ENCODE results near the gene IL31RA.

IL31RA gene

GRCh38 chr5:55911784-55912653 lies 60.9 kb downstream of the IL31RA start:
- Histone ChIP-seq H3K9me3 (ENCODE audit: severe bottlenecking) (no peaks in the 10 kb centered on the region), H3K4me3 (ENCODE audit: low read depth, low read length) (no peak overlapping the region), H3K27ac (no peak overlapping the region), H3K36me3 (no peaks in the 10 kb centered on the region), H3K27me3 (ENCODE audit: insufficient read depth, low read depth, severe bottlenecking) (no peaks in the 10 kb centered on the region)
- TF ChIP-seq CTCF (IDR thresholded peaks at IDR 0.05; ENCODE audit: low read depth, low read length), result no peak
- no peak for DNase-seq

- H3K4me3 ChIP-seq (ENCODE audit: low read depth, low read length), result no peak overlapping the region
- TF ChIP-seq CTCF (IDR thresholded peaks at IDR 0.05; ENCODE audit: low read depth, low read length), result no peak
Measured at GRCh38 chr5:55913466-55914413, 62.6 kb downstream of the IL31RA start.

GRCh38 chr5:55914971-55915370 lies 63.8 kb downstream of the IL31RA start:
- H3K4me3 ChIP-seq (ENCODE audit: low read depth, low read length), result no peak overlapping the region
- DNase-seq, result no peak
- H3K36me3 ChIP-seq, result no peaks in the 10 kb centered on the region
- no peaks in the 10 kb centered on the region for H3K27me3 ChIP-seq (ENCODE audit: insufficient read depth, low read depth, severe bottlenecking)
- H3K27ac ChIP-seq, result no peak overlapping the region
- TF ChIP-seq CTCF (IDR thresholded peaks at IDR 0.05; ENCODE audit: low read depth, low read length), result no peak
- H3K9me3 ChIP-seq (ENCODE audit: severe bottlenecking), result no peaks in the 10 kb centered on the region

More at GRCh38 chr5:55913466-55914413, 62.6 kb downstream of the IL31RA start:
- no peaks in the 10 kb centered on the region for H3K9me3 ChIP-seq (ENCODE audit: severe bottlenecking)
- no peak overlapping the region for H3K27ac ChIP-seq
- no peaks in the 10 kb centered on the region for H3K36me3 ChIP-seq
- no peaks in the 10 kb centered on the region for H3K27me3 ChIP-seq (ENCODE audit: insufficient read depth, low read depth, severe bottlenecking)
- no peak for DNase-seq

GRCh38 chr5:55915783-55916182 lies 64.6 kb downstream of the IL31RA start:
- Histone ChIP-seq H3K27me3 (ENCODE audit: insufficient read depth, low read depth, severe bottlenecking) (no peaks in the 10 kb centered on the region), H3K27ac (no peak overlapping the region), H3K36me3 (no peaks in the 10 kb centered on the region), H3K9me3 (ENCODE audit: severe bottlenecking) (no peaks in the 10 kb centered on the region), H3K4me3 (ENCODE audit: low read depth, low read length) (no peak overlapping the region)
- TF ChIP-seq CTCF (IDR thresholded peaks at IDR 0.05; ENCODE audit: low read depth, low read length), result no peak
- DNase-seq, result no peak

- H3K36me3 ChIP-seq, result no peaks in the 10 kb centered on the region
- no peak for TF ChIP-seq CTCF (IDR thresholded peaks at IDR 0.05; ENCODE audit: low read depth, low read length)
- H3K9me3 ChIP-seq (ENCODE audit: severe bottlenecking), result no peaks in the 10 kb centered on the region
- DNase-seq, result no peak
- H3K27ac ChIP-seq, result no peak overlapping the region
- H3K27me3 ChIP-seq (ENCODE audit: insufficient read depth, low read depth, severe bottlenecking), result no peaks in the 10 kb centered on the region
- no peak overlapping the region for H3K4me3 ChIP-seq (ENCODE audit: low read depth, low read length)
Measured at GRCh38 chr5:55916986-55917385, 65.8 kb downstream of the IL31RA start.
